K562 (cell line): ENCODE measurements around the gene PRKAG2. TPM values are rescaled to one million over a fixed set of nuclear protein-coding genes. Genes with fewer than 3 reads are reported as not detected.

Experiments used
- ATAC-seq: fragments of 200-7000 bp; cut with Tn5 transposase; 3 replicates; pipeline ENCODE4 v1.9.1; 2020; ENCODE audit warnings: moderate library complexity
- BruUV-seq: library from RNA; stranded (reverse); fragments of 400-500 nt; replicated peaks from 2 replicates; lab custom pipeline; 2021; lab: Mats Ljungman, UMichigan
- CTCF ChIA-PET: fragments of 300-600 bp; formaldehyde crosslinking; extraction: SDS; loops from one replicate; lab custom pipeline; 2021; ENCODE audit warnings: low intra/inter-chr PET ratio; lab: Yijun Ruan, JAX
- POLR2A ChIA-PET: fragments of 300-600, 350-650 bp; sonication (Branson Sonifier 250); formaldehyde crosslinking; extraction: SDS; loops from one replicate; lab custom pipeline; 2021; ENCODE audit warnings: antibody characterized with exemption, inconsistent platforms; lab: Yijun Ruan, JAX
- DNase-seq, 4 experiments: peaks; one replicate each; pipeline versions ENCODE4 v3.0.0 to v3.0.0-alpha.2; 2011 to 2018; ENCODE audit warnings: low spot score in 3 of 4, mixed read lengths in 3 of 4; ENCODE audit errors: extremely low read depth in 1 of 4
- FAIRE-seq: peaks from 2 replicates; lab custom pipeline; 2011; peaks lifted over from hg19 to GRCh38; lab: Jason Lieb, UNC
- H2AFZ ChIP-seq: 2 replicates; pipeline ENCODE4 v1.6.0; 2011; ENCODE audit warnings: low read depth, low read length, control low read depth, inconsistent platforms
- H3K27ac ChIP-seq: fragments of 200-600 bp; 3 replicates; pipeline ENCODE4 v1.8.0; 2011; ENCODE audit warnings: low read depth, mild to moderate bottlenecking, control low read depth, inconsistent platforms, low read length, moderate library complexity, mixed read lengths; ENCODE audit errors: extremely low read depth
- H3K27me3 ChIP-seq, 2 experiments: fragments of 300-600 bp in 1 of 2; 2 replicates in 1 of 2; 3 replicates in 1 of 2; pipeline versions ENCODE4 v1.6.0 to v1.8.0; 2011; ENCODE audit warnings: inconsistent platforms in 2 of 2, low read length in 2 of 2, mild to moderate bottlenecking in 1 of 2, mixed read lengths in 1 of 2, moderate library complexity in 1 of 2; ENCODE audit not compliant: control insufficient read depth in 2 of 2, insufficient read depth in 2 of 2
- H3K36me3 ChIP-seq: fragments of 300-600 bp; 3 replicates; pipeline ENCODE4 v1.8.0; 2011; ENCODE audit warnings: mild to moderate bottlenecking, low read length, inconsistent platforms; ENCODE audit not compliant: control insufficient read depth, insufficient read depth
- H3K4me1 ChIP-seq, 2 experiments: fragments of 200-600 bp in 1 of 2; replicated peaks in 1 of 2; 2 replicates in 1 of 2; 3 replicates in 1 of 2; pipeline versions ENCODE4 v1.5.1 to v1.8.0; 2011; ENCODE audit warnings: inconsistent platforms in 2 of 2, low read length in 2 of 2, mild to moderate bottlenecking in 1 of 2, mixed read lengths in 1 of 2, moderate library complexity in 1 of 2; ENCODE audit not compliant: control insufficient read depth in 2 of 2, insufficient read depth in 2 of 2
- H3K4me2 ChIP-seq: 2 replicates; pipeline ENCODE4 v1.6.1; 2011; ENCODE audit warnings: low read length, control low read depth, inconsistent platforms, mixed read lengths; ENCODE audit not compliant: insufficient read depth
- H3K4me3 ChIP-seq: fragments of 200-600 bp; sonication (generic), shearing (Covaris generic); 2 replicates; pipeline ENCODE4 v1.5.1; 2016; ENCODE audit warnings: control low read depth, inconsistent platforms
- H3K79me2 ChIP-seq: fragments of 200-600 bp; 3 replicates; pipeline ENCODE4 v1.8.0; 2011; ENCODE audit warnings: low read length, inconsistent platforms; ENCODE audit not compliant: control insufficient read depth, insufficient read depth
- H3K9ac ChIP-seq, 2 experiments: 2 replicates each; pipeline versions ENCODE4 v1.6.0 to v1.6.1; 2011; ENCODE audit warnings: low read depth in 2 of 2, low read length in 2 of 2, control low read depth in 1 of 2, inconsistent platforms in 1 of 2, mild to moderate bottlenecking in 1 of 2, mixed read lengths in 1 of 2; ENCODE audit not compliant: insufficient read depth in 1 of 2
- H3K9me1 ChIP-seq: one replicate; pipeline ENCODE4 v1.6.0; 2011; ENCODE audit warnings: inconsistent platforms, mild to moderate bottlenecking, low read length, moderate library complexity; ENCODE audit not compliant: control insufficient read depth, insufficient read depth
- H3K9me3 ChIP-seq: replicated peaks from 2 replicates; pipeline ENCODE4 v1.5.1; 2011; ENCODE audit warnings: low read depth, low read length, inconsistent platforms; ENCODE audit not compliant: control insufficient read depth, insufficient read depth
- H4K20me1 ChIP-seq: replicated peaks from 2 replicates; pipeline ENCODE4 v1.6.1; 2011; ENCODE audit warnings: low read length, inconsistent platforms, mixed read lengths; ENCODE audit not compliant: control insufficient read depth, insufficient read depth
- ZNF444 ChIP-seq: fragments of 250-450 bp; sonication (Bioruptor Pico); IDR thresholded peaks from 2 replicates; pipeline ENCODE4 v1.4.0; 2020; ENCODE audit warnings: mild to moderate bottlenecking, moderate library complexity
- WGBS: fragments of 100-300 bp; shearing (Covaris generic); methylation state at CpG from one replicate; pipeline ENCODE4 v1.1.6; 2016; ENCODE audit warnings: low coverage, mixed read lengths; ENCODE audit not compliant: insufficient coverage; ENCODE audit errors: missing lambda C conversion rate; 5-methylcytosine and 5-hydroxymethylcytosine counted together
- in situ Hi-C: fragments of 300-500 bp; cut with MboI; formaldehyde crosslinking; loops from 4 replicates; pipeline ENCODE4 v1.15.0; 2018; ENCODE audit warnings: inconsistent platforms, mixed read lengths
- intact Hi-C: fragments of 100-400 bp; cut with micrococcal nuclease; formaldehyde crosslinking; loops from 2 replicates; pipeline ENCODE4 v1.14.2; 2022
- polyA plus RNA-seq, 8 experiments: library from polyadenylated mRNA; depleted of rRNA in 4 of 8; stranded (reverse) in 5 of 8; unstranded in 3 of 8; fragments of >200 nt; fragmentation: Nextera tagmentation in 2 of 8; fragmentation: Illumina TruSeq in 1 of 8; extraction: Ambion mirVana in 2 of 8; extraction: Trizol in 1 of 8; gene quantifications; 2 replicates each; pipeline versions ENCODE4 v1.2.1 to v1.2.3, GENCODE V29; 2011 to 2014; ENCODE audit warnings: inconsistent platforms in 1 of 8, missing spikeins in 1 of 8
- total RNA-seq, 7 experiments: library from RNA; depleted of rRNA in 6 of 7; stranded (reverse); fragments of >200 nt in 6 of 7; fragmentation: Illumina TruSeq in 2 of 7; extraction: Trizol in 2 of 7; gene quantifications; 2 replicates each; pipeline versions ENCODE4 v1.2.1 to v1.2.3, GENCODE V29; 2011 to 2021; ENCODE audit warnings: low replicate concordance in 1 of 7
- TF ChIP-seq, protein P1 (sequence below): fragments of 450-650 bp; IDR thresholded peaks from 2 replicates; pipeline ENCODE4 v1.6.1; 2018; ENCODE audit not compliant: partially characterized antibody

The PRKAG2 gene
- total and polyA plus RNA-seq, 9 of the 15 experiments (the other 6 are each of a cell fraction or from before 2014, with no cell fraction given), result 0.99 to 5.6 (median 3.3) TPM

DNA sequence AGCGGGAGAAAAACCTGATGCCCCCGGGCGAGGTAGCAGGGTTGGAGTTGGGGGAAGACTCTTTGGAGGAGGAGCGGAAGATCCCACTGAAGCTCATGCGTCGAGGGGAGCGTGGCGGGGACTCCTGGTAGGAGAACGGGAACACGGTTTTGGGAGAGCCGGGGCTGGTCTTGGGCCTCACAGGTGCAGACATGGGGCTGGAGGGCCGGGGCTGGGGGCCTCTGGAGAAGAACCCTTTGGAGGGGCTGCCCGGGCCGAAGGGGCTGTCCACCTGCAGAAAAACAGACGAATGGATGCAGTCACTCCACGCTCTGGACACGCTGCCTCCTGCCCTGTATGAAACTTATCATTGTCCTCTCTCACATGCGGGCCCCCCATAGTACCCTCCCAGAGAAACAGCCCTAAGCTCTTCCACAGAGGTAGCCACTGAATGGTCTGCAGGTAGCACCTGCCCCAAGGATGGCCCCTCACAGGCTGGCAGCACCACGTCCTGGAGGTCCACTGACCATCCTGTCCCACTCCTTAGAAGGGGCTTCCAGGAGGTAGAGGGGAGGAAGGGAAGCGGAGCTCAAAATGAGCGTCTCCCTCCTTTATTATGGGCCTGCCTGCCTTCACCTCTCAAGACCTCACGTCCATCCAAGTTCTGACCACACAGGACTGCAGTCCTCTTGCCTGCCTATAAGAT is 95.6 kb downstream of the PRKAG2 start:
- FAIRE-seq (no peak), DNase-seq (no peak), ATAC-seq (no peak)
- Histone ChIP-seq H3K4me3 (no peak overlapping the region), H2AFZ (no peak overlapping the region), H3K27me3 (peaks cover 53 to 85% of the 10 kb centered on the region in 2 experiments), H3K4me2 (no peak overlapping the region), H3K9me3 (no peaks in the 10 kb centered on the region), H3K9ac (no peak overlapping the region), H3K4me1 (peaks cover 0 to 8% of the 10 kb centered on the region in 2 experiments; a peak in 2 of 5 replicates), H3K9me1 (no peaks in the 10 kb centered on the region), H4K20me1 (peaks cover 7% of the 10 kb centered on the region; the same call in 1 of the 2 replicates), H3K79me2 (no peaks in the 10 kb centered on the region)
- BruUV-seq, result no TSS peak
- in situ Hi-C loops, result no loop called here
- CTCF ChIA-PET, result no interaction called here
- POLR2A ChIA-PET, result interaction anchor here (0.6 to 1.1 kb wide), 3 partner anchors 15 to 248 kb away, joined by 3 to 6 read pairs (median 3); no protein-coding TSS in a partner anchor
- TF ChIP-seq ZNF444 (CRISPR knock-in tag), result no peak
- TF ChIP-seq, protein P1, sequence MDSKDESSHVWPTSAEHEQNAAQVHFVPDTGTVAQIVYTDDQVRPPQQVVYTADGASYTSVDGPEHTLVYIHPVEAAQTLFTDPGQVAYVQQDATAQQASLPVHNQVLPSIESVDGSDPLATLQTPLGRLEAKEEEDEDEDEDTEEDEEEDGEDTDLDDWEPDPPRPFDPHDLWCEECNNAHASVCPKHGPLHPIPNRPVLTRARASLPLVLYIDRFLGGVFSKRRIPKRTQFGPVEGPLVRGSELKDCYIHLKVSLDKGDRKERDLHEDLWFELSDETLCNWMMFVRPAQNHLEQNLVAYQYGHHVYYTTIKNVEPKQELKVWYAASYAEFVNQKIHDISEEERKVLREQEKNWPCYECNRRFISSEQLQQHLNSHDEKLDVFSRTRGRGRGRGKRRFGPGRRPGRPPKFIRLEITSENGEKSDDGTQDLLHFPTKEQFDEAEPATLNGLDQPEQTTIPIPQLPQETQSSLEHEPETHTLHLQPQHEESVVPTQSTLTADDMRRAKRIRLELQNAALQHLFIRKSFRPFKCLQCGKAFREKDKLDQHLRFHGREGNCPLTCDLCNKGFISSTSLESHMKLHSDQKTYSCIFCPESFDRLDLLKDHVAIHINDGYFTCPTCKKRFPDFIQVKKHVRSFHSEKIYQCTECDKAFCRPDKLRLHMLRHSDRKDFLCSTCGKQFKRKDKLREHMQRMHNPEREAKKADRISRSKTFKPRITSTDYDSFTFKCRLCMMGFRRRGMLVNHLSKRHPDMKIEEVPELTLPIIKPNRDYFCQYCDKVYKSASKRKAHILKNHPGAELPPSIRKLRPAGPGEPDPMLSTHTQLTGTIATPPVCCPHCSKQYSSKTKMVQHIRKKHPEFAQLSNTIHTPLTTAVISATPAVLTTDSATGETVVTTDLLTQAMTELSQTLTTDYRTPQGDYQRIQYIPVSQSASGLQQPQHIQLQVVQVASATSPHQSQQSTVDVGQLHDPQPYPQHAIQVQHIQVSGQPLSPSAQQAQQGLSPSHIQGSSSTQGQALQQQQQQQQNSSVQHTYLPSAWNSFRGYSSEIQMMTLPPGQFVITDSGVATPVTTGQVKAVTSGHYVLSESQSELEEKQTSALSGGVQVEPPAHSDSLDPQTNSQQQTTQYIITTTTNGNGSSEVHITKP, result peak; percentile 80
- TF ChIP-seq, all 486 proteins: peak for 1
- no peak overlapping the region for H3K27ac ChIP-seq
- WGBS, result under 1% methylated on average over 21 of the region's 22 CpGs
- no peaks in the 10 kb centered on the region for H3K36me3 ChIP-seq
- intact Hi-C loops, result loop anchor here (5.0 kb wide), 2 partner anchors 211 to 251 kb away; no protein-coding TSS in a partner anchor
